Measurements from ENCODE around the gene ARFGAP3.
"Not testable (repeated sequence)": the region's sequence is repeated elsewhere in the genome, so short reads cannot be mapped to it uniquely, and the experiment has no call there.

Gene ARFGAP3

DNA sequence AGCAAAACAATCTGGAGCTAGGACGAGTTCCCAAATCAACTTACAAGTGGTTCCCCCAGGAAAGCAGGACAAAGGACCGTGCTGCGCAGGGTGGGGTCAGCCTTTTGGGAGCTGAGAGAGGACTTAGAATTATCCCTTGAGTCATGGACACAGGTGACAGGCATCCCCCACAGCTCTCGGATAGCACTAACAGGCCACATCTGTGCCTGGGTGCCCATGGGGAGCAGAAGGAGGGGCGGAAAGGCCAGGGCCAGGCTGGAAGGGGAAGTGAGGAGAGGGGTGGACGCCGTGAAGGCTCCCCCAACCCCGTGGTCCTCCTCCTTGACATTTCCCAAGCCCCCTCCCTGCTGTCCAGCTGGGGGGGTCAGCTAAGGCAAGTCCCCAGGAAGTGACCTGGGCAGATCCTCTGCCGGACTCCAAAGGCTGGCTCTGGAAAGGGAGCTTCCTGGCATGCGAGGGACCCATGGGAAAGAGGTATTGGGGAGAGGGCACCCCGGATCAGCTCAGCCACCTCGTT lies 104.8 kb downstream of the ARFGAP3 start:
- no peak overlapping the region for H3K4me3 ChIP-seq (ENCODE audit: low read depth, low read length)
- DNase-seq (ENCODE audit: low read depth) = no peak
- TF ChIP-seq POLR2A (IDR thresholded peaks at IDR 0.05; ENCODE audit: extremely low read depth, insufficient read length) (no peak), MYC (IDR thresholded peaks at IDR 0.05; ENCODE audit: low read depth, low read length) (no peak)
- TF ChIP-seq, protein P1, sequence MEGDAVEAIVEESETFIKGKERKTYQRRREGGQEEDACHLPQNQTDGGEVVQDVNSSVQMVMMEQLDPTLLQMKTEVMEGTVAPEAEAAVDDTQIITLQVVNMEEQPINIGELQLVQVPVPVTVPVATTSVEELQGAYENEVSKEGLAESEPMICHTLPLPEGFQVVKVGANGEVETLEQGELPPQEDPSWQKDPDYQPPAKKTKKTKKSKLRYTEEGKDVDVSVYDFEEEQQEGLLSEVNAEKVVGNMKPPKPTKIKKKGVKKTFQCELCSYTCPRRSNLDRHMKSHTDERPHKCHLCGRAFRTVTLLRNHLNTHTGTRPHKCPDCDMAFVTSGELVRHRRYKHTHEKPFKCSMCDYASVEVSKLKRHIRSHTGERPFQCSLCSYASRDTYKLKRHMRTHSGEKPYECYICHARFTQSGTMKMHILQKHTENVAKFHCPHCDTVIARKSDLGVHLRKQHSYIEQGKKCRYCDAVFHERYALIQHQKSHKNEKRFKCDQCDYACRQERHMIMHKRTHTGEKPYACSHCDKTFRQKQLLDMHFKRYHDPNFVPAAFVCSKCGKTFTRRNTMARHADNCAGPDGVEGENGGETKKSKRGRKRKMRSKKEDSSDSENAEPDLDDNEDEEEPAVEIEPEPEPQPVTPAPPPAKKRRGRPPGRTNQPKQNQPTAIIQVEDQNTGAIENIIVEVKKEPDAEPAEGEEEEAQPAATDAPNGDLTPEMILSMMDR (IDR thresholded peaks at IDR 0.05; ENCODE audit: low read depth, low read length) = no peak

DNA sequence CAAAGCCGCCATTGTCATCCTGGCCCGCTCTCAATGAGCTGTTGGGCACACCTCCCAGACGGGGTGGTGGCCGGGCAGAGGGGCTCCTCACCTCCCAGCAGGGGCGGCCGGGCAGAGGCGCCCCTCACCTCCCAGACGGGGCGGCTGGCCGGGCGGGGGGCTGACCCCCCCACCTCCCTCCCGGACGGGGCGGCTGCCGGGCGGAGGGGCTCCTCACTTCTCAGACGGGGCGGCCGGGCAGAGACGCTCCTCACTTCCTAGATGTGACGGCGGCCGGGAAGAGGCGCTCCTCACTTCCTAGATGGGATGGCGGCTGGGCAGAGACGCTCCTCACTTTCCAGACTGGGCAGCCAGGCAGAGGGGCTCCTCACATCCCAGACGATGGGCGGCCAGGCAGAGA lies 106.7 kb downstream of the ARFGAP3 start:
- not testable (repeated sequence) for H3K4me3 ChIP-seq (ENCODE audit: low read depth, low read length); DNase-seq (ENCODE audit: low read depth)

DNA sequence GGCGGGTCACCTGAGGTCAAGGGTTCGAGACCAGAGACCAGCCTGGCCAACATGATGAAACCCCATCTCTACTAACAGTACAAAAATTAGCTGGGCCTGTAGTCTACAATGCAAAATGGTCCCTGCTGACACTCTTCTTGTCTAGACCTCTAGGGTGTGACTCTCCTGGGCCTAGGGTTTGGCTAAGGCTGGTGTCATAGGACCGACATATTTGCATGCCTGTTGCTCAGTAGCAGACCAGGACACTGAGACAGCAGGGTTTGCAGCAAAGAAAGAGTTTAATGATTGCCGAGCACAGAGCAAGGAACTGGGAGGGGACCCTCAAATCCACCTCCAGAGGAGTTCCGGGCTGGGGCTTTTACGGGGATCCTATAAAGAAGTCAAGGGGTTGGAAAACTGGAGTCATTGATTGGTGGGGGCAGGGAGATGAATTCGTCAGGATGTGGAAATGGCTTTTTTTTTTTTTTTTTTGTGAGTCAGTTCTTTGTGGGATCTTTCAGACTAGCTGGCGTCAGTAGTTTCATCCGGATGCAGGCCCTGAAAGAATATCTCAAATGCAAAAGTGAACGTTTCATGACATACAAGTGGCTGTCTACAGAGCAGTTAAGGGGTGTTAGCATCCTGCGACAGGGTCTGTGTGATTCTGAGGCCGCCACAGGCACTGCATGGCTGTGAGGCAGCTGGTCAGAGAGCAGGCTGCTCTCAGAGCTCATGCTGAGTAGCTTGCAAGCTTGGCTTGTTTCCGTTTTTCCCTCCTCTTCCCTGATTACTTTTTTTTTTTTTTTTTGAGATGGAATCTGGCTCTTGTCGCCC lies 109.2 kb downstream of the ARFGAP3 start:
- no peak for DNase-seq (ENCODE audit: low read depth)
- TF ChIP-seq MYC (IDR thresholded peaks at IDR 0.05; ENCODE audit: low read depth, low read length) (no peak), POLR2A (IDR thresholded peaks at IDR 0.05; ENCODE audit: extremely low read depth, insufficient read length) (no peak)
- TF ChIP-seq, protein P1 (IDR thresholded peaks at IDR 0.05; ENCODE audit: low read depth, low read length) = no peak
- TF ChIP-seq, protein P2, sequence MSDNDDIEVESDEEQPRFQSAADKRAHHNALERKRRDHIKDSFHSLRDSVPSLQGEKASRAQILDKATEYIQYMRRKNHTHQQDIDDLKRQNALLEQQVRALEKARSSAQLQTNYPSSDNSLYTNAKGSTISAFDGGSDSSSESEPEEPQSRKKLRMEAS (IDR thresholded peaks at IDR 0.05; ENCODE audit: low read depth, low read length) = no peak
- H3K4me3 ChIP-seq (ENCODE audit: low read depth, low read length) = no peak overlapping the region

All from NB4 (cell line).